ENCODE data around the gene MISP3.

- TF ChIP-seq NFXL1 (CRISPR knock-in tag; IDR thresholded peaks at IDR 0.05) (no peak), CTCF (IDR thresholded peaks at IDR 0.05 in 2 of 3, conservative IDR thresholded peaks at IDR 0.05 in 1 of 3; ENCODE audit: insufficient read depth in 2 of 3, low read depth in 1 of 3, low read length in 3 of 3) (no peak), RAD51 (IDR thresholded peaks at IDR 0.05; ENCODE audit: borderline replicate concordance, low read depth) (no peak), EZH2 (IDR thresholded peaks at IDR 0.05; ENCODE audit: borderline replicate concordance, low read depth, low read length) (no peak), GTF2F1 (IDR thresholded peaks at IDR 0.05; ENCODE audit: low read depth, low read length) (no peak), REST (IDR thresholded peaks at IDR 0.05; ENCODE audit: borderline replicate concordance) (no peak), REST (CRISPR knock-in tag; IDR thresholded peaks at IDR 0.05; ENCODE audit: low read depth) (no peak), CHD2 (IDR thresholded peaks at IDR 0.05; ENCODE audit: low read depth, low read length) (no peak), PTTG1 (tag; IDR thresholded peaks at IDR 0.05; ENCODE audit: low read depth) (no peak), MAFK (IDR thresholded peaks at IDR 0.05; ENCODE audit: low read length) (no peak)
Observed at GRCh38 chr19:14066134-14066533, 6.5 kb upstream of the MISP3 start.
